GM12878 (cell line): ENCODE results near the gene GARIN5A.

Experiments used
- CHD1 ChIP-seq: IDR thresholded peaks from 2 replicates; pipeline ENCODE4 v1.6.1; 2012; ENCODE audit warnings: low read depth, low read length, improper control_type of control experiment
- CTCF ChIP-seq, 3 experiments: IDR thresholded peaks in 2 of 3; conservative IDR thresholded peaks in 1 of 3; 2 replicates each; pipeline ENCODE4 v1.5.1; 2011; ENCODE audit warnings: low read depth in 3 of 3, low read length in 3 of 3, mild to moderate bottlenecking in 3 of 3, control low read depth in 2 of 3, moderate library complexity in 2 of 3, inconsistent platforms in 1 of 3, mixed read lengths in 1 of 3; ENCODE audit not compliant: control insufficient read depth in 2 of 3, insufficient read depth in 1 of 3; ENCODE audit errors: extremely low read depth in 1 of 3
- GATAD2B ChIP-seq: fragments of 450-650 bp; conservative IDR thresholded peaks from 2 replicates; pipeline ENCODE4 v1.6.1; 2017; ENCODE audit warnings: low read depth, mild to moderate bottlenecking, moderate library complexity
- KAT2A ChIP-seq: conservative IDR thresholded peaks from 2 replicates; pipeline ENCODE4 v1.6.1; 2011; ENCODE audit warnings: low read depth, low read length; ENCODE audit not compliant: control insufficient read depth
- MEF2A ChIP-seq: IDR thresholded peaks from 2 replicates; pipeline ENCODE4 v1.6.1; 2011; ENCODE audit warnings: low read depth, mild to moderate bottlenecking, low read length, moderate library complexity; ENCODE audit not compliant: insufficient read depth
- MXI1 ChIP-seq: fragments of 150-350 bp; IDR thresholded peaks from 2 replicates; pipeline ENCODE4 v1.6.1; 2011; ENCODE audit warnings: low read depth, mild to moderate bottlenecking, inconsistent platforms, low read length, improper control_type of control experiment
- NR2C2 ChIP-seq: IDR thresholded peaks from 2 replicates; pipeline ENCODE4 v1.6.1; 2011; ENCODE audit warnings: borderline replicate concordance, low read depth; ENCODE audit not compliant: control insufficient read depth, insufficient read length
- SIN3A ChIP-seq: IDR thresholded peaks from 2 replicates; pipeline ENCODE4 v1.6.1; 2012; ENCODE audit warnings: low read depth, low read length, improper control_type of control experiment
- TF ChIP-seq, protein P1 (sequence below): fragments of 450-650 bp; IDR thresholded peaks from 2 replicates; pipeline ENCODE4 v1.6.1; 2016; ENCODE audit warnings: mild to moderate bottlenecking
- TF ChIP-seq, protein P2 (sequence below): fragments of 450-650 bp; IDR thresholded peaks from 2 replicates; pipeline ENCODE4 v1.6.1; 2017; ENCODE audit warnings: antibody characterized with exemption, mild to moderate bottlenecking, moderate library complexity

GRCh38 chr19:50508843-50509190 is 32.2 kb upstream of the GARIN5A start:
- TF ChIP-seq, protein P1, sequence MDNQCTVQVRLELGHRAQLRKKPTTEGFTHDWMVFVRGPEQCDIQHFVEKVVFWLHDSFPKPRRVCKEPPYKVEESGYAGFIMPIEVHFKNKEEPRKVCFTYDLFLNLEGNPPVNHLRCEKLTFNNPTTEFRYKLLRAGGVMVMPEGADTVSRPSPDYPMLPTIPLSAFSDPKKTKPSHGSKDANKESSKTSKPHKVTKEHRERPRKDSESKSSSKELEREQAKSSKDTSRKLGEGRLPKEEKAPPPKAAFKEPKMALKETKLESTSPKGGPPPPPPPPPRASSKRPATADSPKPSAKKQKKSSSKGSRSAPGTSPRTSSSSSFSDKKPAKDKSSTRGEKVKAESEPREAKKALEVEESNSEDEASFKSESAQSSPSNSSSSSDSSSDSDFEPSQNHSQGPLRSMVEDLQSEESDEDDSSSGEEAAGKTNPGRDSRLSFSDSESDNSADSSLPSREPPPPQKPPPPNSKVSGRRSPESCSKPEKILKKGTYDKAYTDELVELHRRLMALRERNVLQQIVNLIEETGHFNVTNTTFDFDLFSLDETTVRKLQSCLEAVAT = no peak
- TF ChIP-seq GATAD2B = no peak
- no peak for TF ChIP-seq SIN3A
- no peak for TF ChIP-seq NR2C2
- no peak for TF ChIP-seq MXI1
- no peak for TF ChIP-seq MEF2A
- TF ChIP-seq CTCF (IDR thresholded peaks at IDR 0.05 in 2 of 3, conservative IDR thresholded peaks at IDR 0.05 in 1 of 3; ENCODE audit: control insufficient read depth in 2 of 3, extremely low read depth in 1 of 3, insufficient read depth in 1 of 3, low read depth in 3 of 3, low read length in 3 of 3) = no peak
- TF ChIP-seq, protein P2, sequence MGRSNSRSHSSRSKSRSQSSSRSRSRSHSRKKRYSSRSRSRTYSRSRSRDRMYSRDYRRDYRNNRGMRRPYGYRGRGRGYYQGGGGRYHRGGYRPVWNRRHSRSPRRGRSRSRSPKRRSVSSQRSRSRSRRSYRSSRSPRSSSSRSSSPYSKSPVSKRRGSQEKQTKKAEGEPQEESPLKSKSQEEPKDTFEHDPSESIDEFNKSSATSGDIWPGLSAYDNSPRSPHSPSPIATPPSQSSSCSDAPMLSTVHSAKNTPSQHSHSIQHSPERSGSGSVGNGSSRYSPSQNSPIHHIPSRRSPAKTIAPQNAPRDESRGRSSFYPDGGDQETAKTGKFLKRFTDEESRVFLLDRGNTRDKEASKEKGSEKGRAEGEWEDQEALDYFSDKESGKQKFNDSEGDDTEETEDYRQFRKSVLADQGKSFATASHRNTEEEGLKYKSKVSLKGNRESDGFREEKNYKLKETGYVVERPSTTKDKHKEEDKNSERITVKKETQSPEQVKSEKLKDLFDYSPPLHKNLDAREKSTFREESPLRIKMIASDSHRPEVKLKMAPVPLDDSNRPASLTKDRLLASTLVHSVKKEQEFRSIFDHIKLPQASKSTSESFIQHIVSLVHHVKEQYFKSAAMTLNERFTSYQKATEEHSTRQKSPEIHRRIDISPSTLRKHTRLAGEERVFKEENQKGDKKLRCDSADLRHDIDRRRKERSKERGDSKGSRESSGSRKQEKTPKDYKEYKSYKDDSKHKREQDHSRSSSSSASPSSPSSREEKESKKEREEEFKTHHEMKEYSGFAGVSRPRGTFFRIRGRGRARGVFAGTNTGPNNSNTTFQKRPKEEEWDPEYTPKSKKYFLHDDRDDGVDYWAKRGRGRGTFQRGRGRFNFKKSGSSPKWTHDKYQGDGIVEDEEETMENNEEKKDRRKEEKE = no peak
- no peak for TF ChIP-seq KAT2A
- TF ChIP-seq CHD1 = no peak
